GM20431 (cell line): ENCODE measurements around the gene SF3B1.
"Not testable (repeated sequence)": the region's sequence is repeated elsewhere in the genome, so short reads cannot be mapped to it uniquely, and the experiment has no call there.

Experiments
- in situ Hi-C: fragments of 300-500 bp; cut with MseI, MboI; formaldehyde crosslinking; loops from one replicate; pipeline ENCODE4 v1.15.0; 2020; ENCODE audit warnings: low sequenced_read_pairs; ENCODE audit not compliant: unreplicated experiment

SF3B1 gene

GRCh38 chr2:197435598-197436420 is 981 bp upstream of the SF3B1 start:
- in situ Hi-C loops = no loop called here

DNA sequence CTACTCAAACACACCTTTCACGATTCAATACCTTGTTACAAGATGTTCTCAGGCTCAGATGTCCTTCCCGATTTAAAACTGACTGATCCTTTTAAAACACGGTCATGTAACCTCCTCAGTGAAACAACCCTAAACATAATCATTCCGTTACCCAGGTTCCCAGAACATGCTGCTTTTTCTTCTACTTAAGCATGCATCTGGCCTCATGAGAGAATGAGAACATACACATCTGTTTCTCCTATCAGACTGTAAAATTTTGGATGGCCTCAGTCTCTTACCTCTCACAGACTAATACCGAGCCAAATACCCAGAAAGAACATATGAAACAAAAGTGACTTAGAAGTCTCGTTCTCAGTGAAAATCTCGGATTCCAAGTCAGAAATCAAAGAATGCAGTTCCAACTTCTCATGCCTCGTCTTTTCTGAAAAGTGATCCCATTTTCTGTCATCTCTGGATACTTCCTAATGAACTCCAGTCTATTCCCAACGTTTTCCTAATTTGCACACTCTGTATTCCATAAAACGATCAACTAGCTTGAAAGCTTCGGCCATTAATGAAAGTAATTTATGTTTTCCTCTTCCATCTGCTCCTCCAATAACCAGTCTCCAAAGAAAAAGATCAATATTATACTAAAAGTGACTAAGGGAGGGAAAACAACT is 919 bp downstream of the SF3B1 start:
- in situ Hi-C loops = no loop called here

DNA sequence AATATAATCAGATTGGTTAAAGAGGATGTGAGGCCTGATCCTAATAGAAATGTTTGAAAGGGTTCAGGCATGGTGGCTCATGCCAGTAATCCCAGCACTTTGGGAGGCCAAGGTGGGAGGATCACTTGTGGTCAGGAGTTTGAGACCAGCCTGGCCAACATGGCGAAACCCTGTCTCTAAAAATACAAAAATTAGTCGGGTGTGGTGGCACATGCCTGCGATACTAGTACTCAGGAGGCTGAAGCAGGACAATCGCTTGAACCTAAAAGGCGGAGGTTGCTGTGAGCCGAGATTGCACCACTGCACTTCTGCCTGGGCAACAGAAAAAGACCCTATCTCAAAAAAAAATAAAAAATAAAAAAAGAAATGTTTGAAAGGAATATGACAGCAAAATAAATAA is 2.3 kb downstream of the SF3B1 start:
- in situ Hi-C loops = not testable (repeated sequence)

GRCh38 chr2:197431858-197432257 is 3.0 kb downstream of the SF3B1 start:
- in situ Hi-C loops = no loop called here

DNA sequence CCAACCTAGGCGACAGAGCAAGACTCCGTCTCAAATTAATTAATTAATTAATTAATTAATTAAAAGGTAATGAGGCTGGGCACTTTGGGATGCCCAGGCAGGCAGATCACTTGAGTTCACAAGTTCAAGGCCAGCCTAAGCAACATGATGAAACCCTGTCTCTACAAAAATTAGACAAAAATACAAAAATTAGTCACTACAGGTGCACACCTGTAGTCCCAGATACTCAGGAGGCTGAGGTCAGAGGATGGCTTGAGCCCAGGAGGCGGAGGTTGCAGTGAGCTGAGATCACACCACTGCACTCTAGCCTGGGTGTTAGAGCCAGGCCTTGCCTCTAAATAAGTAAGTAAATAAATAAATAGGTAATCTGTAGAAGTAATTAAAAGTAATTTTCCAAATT is 6.8 kb downstream of the SF3B1 start:
- in situ Hi-C loops = no loop called here

DNA sequence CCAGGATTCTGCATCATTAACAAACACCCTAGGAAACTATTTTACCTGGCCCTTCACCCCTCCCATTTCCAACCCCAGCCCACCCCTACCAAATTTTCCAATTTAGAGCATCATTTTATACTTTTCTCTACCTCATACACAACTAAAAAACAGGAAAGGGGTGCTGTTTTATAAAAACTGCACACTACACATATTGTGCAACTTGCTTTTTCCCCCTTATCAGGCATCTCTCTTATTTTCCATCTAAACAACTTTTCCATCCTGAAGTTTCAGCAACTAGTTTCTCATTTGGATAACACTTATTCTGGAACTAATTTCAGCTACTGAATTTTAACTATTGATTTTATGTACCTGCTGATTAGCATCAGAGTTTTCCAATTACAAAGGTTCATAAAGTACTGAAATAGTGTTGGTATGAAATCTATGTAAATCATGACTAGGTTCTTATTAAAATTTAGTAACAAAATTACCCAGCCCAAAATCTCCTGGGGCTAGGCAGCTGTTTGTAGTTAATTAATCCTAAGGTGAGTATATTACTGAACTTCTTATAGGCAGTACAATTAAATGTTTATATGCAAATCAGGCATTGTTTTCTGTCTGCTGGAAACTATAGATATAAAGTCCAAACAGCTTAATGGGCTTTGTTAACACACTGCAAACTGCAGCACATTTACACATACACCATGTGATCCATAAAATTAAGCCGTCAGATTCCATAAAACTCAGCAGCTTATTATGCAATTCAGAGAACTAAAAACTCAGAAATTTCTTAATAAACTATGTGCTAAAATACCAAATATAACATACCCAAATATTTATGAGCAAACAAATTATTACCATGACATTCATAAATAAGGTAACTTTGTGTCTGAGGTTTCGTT is 7.9 kb downstream of the SF3B1 start:
- in situ Hi-C loops = no loop called here

DNA sequence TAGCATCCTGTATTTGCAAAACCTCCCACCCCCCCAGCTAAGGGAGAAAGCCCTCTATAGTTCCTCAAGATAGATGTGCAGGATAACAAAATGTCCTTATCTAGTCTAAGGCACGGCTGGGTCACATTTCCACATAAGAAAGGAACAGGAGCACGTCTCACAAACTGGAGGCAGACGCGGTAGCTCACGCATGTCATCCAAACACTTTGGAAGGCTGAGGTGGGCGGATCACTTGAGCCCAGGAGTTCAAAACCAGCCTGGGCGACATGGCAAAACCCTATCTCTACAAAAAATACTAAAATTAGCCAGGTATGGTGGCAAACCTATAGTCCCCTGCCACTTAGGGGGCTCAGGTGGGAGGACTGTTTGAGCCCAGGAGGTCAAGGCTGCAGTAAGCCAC is 9.3 kb downstream of the SF3B1 start:
- in situ Hi-C loops = no loop called here

- in situ Hi-C loops = no loop called here
Observed at GRCh38 chr2:197423307-197423706, 11.5 kb downstream of the SF3B1 start.

GRCh38 chr2:197419438-197419837 is 15.4 kb downstream of the SF3B1 start:
- in situ Hi-C loops = no loop called here

DNA sequence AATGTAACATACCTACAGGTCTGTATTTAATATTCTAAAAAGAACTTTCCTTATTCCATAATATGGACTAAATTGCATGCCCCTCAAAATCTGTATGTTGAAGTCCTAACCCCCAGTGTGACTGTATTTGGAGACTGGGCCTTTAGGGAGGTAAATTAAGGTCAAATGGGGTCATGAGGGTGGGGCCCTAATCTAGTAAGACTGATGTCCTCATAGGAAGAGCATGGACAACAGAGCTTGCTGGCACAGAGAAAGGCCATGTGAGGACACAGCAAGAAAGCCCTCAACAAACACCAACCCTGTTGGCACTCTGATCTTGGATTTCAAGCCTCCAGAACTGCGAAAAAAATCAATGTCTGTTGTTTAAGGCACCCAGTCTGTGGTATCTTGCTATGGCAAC is 18.6 kb downstream of the SF3B1 start:
- in situ Hi-C loops = no loop called here

DNA sequence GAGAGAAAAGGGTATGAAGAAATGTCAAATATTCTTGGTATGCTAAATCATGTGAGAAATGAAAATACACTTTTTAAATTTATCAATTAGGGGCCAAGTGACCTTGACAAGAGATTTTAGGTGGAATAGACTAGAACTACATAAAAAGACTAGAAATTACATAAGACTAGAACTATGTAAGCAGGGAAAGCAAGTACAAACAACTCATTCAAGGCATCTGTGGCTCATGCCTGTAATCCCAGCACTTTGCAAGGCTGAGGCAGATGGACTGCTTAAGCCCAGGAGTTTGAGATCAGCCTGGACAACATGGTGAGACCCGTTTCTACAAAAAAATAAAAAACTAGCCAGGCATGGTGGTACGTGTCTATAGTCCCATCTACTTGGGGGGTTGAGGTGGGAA is 20.3 kb downstream of the SF3B1 start:
- in situ Hi-C loops = no loop called here

GRCh38 chr2:197414039-197414438 is 20.8 kb downstream of the SF3B1 start:
- in situ Hi-C loops = no loop called here

GRCh38 chr2:197405582-197405981 is 29.2 kb downstream of the SF3B1 start:
- in situ Hi-C loops = no loop called here

DNA sequence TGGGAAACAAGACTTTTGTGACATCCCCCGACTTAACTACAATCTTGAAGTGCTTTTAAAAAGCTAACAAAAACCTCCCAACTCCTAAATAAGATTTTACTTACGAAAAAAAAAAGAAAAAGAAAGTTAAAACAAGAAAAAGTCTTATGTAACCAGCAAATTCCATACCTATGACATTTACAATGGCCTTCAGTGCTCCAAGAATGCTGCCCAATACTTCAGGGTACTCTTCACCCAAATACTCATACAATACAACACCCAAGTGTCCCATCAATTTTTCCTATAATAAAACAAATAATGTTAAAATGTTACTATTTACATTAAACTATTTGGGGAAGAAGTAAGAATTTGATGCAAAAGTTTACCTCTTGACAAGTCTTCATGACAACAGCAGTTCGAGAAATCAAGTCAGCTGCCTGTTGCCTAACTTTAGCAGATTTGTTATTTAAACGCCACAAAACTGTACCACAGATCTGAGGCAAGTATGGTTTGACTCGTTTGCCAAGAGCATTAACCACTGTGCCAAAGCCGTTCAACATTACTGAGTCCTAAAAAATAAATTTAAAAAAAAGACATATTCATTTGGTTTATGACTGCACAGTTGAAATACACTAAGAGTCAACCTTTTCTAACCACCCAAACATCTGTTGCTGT is 34.8 kb downstream of the SF3B1 start:
- in situ Hi-C loops = no loop called here

- in situ Hi-C loops = no loop called here
Observed at GRCh38 chr2:197398913-197399312, 35.9 kb downstream of the SF3B1 start.

GRCh38 chr2:197391220-197391717 is 43.6 kb downstream of the SF3B1 start:
- in situ Hi-C loops = no loop called here

- in situ Hi-C loops = no loop called here
Observed at GRCh38 chr2:197388866-197389587, 45.8 kb downstream of the SF3B1 start.

DNA sequence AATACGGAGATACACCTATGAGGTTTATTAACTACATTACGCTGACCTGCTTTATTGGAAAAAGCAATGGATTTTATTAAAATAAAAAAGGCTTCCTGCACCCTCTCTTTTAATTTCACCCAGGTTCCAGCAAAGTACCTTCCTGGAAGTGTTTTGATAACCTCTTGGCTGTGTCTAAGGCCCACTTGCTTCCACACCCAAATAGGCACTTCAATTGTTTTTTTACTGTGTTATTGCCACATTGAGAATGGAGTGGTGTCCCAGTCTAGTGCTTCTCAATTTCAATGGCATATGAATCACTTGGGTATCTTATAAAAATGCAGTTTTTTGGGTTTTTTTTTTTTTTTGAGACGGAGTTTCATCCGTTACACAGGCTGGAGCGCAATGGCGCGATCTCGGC is 47.6 kb downstream of the SF3B1 start:
- in situ Hi-C loops = no loop called here

GRCh38 chr2:197386242-197386641 is 48.6 kb downstream of the SF3B1 start:
- in situ Hi-C loops = no loop called here
